GM18511 (cell line): Measurements from ENCODE around the gene GFPT2.

Source experiments
- ATAC-seq: cut with Tn5 transposase; IDR thresholded peaks from one replicate; pipeline ENCODE4 v1.9.1; 2021; ENCODE audit warnings: mild to moderate bottlenecking, moderate library complexity; ENCODE audit not compliant: unreplicated experiment

Gene GFPT2

DNA sequence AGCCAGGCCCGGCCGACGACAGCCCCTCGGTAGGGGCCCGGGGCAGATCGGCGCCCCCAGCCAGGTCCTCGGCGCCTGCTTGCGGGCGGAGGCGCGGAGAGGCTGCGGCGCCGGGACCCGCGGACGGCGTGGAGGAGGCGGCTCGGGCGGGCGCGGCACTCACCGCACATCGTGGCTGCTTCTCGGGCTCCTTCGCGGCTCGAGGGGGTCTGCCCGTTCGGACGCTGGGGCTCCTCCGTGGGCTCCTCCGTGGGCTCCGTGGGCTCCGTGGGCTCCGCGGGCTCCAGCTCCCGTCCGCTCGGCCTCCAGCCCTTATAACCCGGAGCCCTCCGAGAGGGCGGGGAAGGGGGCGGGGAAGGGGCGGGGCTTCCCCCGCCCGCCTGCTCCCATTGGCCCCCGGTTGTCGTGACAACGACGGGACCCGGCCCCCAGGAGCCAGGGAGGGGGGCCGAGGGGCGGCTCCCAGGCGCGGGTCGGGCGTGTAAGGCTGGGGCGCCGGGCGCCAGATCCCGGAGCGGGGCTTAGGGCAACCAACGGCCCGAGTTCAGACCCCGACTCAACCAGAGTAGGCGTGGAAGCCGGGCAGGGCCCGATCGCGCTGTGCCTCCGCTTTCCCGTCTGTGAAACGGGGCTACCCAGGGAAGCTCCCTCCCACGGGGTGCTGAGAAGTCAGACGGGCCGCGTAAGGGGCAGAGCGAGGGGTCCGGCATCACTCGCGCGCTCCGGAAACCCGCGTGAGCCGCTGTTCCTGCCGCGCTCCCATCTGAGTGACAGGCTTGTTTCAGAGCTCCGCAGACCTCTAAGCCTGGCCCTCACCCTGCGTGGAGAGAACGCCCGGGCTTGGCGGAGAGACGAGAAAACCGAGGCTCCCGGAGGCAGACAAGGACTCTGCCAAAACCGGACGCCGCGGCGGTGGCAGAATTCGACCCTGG is at the start of gene GFPT2:
Gene GFPT2 (minus strand): TSS at position 289 of the 932 bp plus-strand sequence. CDS start 119 bp downstream, at position 170.
- peak; percentile 70 for ATAC-seq

DNA sequence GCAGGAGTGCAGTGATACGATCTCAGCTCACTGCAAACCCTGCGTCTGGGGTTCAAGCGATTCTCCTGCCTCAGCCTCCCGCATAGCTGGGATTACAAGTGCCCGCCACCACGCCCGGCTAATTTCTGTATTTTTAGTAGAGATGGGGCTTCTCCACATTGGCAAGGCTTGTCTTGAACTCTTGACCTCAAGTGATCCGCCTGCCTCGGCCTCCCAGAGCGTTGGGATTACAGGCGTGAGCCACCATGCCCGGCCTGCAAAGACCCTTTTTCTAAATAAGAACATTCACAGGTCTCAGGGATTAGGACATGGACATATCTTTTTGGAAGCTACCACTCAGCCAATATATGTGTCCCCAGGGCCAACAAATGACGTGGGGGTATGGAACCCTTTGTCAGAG is 49.6 kb upstream of the GFPT2 start:
- no peak for ATAC-seq

DNA sequence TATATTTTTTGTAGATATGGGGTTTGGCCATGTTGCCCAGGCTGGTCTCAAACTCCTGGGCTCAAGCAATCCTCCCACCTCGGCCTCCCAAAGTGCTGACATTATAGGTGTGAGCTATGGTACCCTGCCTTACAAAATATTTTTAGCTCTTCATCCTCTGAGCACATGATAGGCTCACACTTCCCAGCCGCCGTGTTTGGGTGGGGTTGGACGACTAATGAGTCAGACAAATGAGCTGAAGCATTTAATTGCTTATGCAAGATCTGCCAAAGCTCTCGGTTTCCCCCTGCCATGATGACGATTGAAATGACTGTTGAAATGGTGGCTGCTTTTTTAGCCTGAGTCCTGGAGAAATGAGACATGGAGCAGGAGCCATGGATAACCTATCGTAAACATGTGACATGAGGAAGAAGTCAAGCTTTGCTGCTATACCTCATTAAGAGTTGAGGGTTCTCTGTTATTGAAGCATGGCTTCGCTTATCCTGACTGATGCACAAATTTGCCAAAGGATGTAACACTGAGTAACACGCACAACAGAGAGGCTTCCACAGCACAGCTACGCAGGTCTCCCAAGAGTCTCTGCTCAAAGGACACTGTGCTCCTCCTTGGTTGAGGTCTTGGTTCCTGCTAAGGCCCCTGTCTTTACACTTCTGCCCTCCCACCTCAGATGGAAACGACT is 48.2 kb upstream of the GFPT2 start:
- no peak for ATAC-seq

DNA sequence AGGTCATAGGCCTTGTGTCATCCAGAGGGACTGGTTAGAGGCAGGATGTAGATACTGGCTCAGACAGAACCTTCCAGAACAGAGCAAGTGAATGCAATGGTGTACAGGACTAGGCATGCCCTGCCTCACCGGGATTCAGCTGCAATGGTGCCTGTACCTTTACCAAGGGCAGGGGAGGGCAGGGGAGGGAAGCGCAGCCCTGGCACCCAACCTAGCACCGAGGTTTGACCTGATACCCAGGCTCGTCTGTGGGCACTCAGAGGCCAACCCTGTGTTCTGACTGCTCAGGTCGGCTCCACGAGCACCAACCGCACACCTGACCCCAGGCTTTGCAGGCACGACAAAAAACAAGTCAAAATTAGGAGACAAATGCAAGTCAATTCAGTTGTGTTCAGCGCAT is 47.3 kb upstream of the GFPT2 start:
- no peak for ATAC-seq

DNA sequence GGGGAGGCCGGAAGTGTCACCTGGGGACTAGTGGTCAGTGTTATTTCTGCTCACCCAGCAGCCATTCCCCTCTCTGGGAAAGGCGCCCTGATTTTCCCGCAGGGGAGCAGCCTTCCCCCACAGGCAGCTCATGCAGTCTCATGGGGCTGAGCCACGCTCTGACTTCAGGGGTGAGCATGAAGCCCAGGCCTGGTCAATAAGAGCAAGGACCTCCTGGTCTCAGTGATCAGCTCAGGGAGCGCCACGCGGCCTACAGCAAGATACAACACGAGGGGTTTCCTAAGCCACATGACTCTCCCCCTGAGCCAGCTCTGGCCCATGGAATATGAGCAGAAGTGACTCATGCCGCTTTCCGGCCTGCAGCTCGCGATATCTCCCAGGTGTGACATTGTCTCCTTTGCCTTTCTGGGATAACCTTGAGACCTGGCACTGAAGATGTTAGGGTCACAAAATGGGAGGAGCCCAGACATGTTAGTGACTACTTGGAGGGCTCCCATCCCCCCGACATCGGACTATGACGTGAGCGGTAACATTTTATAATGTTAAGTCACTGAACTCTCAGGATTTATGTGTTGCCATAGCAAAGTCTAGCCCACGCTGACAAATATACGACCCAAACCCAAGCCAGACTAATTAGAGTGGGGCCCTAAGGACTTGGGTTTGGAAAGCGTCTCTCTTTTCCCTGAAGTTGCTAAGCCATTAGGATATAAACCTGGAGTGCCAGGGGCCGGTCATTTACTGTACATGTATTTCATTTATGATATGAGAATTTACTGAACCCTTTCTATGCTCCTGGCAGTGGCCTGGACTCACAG is 46.5 kb upstream of the GFPT2 start:
- ATAC-seq: no peak

DNA sequence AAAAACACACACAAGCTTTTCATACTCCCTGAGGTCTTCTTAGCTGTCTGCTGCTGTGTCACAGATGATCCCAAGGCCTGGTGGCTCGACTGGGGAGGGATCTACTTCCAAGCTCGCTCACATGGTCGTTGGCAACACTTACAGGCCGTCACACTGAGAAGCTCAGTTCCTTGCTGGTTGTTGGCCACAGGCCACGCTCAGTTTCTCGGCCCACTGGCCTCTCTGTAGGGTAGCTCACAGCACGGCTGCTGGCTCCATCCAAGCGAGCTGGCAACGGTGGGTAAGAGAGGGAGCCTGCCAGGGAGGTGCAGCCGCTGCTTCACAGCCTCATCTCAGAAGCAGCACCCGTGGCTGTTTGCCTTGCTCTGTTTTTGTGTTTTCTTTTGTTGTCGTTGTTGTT is 43.8 kb upstream of the GFPT2 start:
- ATAC-seq: no peak

DNA sequence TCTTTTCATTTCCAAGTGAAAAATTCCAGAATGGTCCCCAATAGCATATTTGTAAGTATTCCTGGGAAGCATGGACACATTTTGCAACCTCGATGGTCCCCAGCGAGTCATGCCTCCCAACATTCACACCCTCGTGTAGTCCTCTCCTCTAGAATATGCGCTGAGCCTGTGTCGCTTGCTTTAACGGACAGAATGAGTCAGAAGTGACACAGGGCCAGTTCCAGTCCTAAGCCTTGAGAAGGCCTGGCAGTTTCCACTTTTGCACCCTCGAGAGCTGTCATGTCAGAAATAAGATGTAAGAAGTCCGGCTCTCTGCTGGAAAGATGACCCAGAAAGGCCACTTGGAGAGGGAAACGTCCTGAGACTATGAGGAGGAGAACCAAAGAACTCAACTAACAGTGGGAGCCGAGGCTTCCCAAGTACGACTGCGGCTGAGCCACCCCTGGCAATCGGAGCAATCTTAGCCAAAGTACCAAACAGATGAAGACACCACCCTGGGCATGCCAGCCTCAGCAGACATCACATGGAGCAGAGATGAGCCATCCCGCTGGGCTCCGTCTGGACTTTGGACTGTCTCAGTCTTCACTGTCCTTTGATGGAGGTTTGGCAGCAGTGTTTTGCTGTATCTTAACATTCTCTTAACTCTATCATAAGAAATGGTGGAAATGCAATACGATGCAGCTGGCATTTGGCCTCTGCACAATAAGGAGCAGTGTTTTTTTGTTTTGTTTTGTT is 42.6 kb upstream of the GFPT2 start:
- no peak for ATAC-seq

DNA sequence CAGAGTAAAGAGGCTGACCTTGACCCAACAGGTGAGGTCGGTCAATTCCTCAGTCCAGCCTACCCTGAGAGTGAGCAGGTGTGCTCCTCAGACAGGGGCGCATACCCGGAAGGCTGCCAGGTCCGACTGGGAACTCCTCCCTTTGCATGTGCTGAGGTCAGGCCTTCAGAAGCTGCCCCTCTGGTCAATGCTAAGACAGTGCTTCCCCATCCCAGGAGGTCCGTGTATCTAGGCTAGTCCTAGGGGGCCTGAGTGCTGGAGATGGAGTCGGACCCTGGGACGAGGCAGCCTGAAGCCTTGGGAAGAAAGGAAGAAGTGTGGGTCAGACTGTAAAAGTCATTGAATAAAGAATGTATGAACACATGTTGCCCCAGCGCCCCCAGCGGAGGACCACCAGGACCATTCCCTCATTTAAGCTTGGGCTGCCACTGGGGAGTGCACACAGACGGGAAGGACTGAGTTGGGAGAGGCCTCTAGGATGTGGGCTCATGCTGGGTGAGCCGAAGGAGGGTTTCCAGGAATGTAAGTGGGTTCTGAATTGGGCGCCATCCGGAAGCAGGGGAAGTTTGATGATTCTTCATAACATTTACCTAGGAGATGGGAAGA is 41.0 kb upstream of the GFPT2 start:
- ATAC-seq: no peak

DNA sequence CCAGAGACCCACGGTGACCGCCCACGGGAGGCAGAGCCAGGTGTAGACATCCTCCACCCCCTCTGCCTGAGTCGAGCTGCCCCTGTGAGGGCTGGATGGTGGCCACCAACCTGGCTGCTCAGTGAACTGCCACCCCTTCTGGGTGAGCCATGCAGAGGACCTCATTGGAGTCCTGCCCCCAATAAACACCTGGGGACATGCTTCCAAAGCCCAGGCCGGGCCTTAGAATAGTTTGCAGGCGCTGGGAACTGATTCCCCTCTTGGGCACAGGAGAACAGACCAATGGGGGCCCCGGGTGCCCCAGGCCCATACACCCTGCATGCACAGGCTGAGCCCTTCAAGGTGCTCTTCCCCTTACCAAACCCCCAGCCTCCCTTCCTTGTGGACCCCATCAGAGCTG is 38.1 kb upstream of the GFPT2 start:
- ATAC-seq: no peak

DNA sequence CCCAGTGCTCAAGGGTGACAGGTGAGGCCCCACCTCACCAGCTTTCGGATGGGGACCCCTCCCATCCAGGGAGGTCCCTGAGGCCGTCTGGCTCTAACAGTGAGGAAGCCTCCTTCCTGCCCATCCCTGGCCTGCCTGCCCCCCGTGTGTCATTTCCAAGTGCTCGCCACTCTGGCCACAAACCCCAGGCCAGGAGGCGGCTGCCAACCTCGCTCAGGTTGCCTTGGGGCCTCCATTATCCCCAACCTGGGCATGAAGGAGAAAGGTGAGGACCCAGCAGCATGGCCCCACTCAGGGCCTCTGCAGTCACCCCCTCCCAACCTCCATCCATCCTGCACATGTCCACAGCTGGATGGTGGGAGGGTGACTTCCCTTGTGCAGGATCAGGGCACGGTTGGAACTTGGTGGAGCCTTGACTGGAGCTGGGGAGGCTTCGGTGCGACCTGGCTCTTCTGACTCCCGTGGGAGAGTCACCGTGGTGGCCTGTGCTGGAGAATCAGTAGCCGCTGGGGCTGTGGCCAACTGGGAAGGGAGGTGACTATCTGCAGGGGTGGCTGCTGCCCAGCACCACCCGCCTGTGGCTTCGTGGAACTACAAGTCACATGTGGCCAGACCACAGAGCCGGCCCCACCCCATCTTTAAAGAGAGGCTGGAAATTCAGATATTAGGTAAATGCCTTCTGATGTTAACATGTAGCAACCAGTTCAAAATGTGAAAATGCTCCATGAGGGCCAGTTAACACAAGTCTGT is 37.5 kb upstream of the GFPT2 start:
- no peak for ATAC-seq

DNA sequence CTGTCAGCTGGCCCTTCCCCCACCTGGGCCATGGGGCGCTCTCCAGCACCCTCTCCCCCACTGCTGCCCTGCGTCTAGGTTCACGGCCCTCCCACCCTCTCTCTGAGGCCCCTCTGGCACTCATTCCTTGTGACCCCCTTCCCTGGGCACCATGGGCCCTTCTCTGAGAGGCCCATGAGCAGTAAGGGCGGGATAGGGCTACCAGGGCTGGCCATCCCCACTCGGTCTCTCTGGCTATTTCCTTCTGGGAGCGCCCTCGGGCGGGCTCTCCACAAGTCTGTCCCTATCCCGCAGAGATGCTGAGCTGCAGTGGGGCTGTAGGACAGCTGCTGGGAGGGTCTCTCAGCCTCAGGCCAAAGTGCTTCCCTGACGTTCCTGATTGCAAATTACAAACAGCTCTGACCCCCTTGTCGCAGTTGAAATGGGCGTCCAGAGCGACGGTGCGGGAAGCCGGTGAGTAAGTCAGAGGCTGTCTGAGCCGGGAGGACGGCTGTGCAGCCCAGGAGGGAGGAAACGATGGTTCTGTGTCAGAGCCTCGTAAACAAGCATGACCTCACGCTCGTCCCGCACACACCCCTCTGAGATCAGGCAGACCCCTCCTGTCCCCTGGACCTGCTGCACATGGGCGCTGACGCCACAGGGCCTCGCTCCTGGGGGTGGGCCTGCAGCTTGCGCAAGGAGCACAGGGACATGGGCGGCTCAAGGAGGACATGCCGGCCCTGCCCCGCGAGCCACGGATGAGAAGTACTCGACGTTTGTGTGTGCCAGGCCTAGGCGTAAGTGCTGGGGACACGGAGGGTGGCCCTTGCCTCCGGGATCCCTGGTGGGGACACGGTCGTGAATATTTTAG is 36.3 kb upstream of the GFPT2 start:
- no peak for ATAC-seq

DNA sequence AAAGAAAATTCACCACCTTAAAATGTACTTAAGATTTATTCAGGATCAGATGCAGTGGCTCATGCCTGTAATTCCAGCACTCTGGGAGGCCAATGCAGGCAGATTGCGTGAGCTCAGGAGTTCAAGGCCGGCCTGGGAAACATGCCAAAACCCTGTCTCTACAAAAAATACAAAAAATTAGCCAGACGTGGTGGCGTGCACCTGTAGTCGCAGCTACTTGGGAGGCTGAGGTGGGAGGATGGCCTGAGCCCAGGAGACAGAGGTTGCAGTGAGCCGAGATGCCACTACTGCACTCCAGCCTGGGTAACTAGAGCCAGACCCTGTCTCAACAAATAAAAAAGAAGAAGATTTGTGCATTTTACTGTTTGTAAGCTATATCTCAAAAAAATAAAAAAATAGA is 34.7 kb upstream of the GFPT2 start:
- ATAC-seq: no peak

DNA sequence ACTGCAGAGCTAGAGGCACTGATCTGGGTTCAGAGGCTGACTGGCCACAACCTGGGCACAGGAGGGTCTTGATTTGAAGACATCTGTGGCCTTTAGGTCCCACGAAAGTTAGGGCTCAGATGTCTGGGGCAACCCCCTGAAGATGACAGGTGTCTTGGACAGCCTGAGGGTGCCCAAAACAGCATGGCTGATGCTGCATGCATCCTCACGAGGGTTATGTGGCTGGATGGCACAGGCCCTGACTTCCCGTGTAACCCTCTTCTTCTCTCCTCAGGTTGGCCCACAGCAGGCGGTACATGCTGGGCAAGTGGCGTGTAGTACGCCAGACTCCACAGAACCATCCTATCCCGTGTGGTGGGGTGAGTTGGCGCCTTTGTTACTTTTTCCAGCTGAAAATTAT is 29.8 kb upstream of the GFPT2 start:
- no peak for ATAC-seq

DNA sequence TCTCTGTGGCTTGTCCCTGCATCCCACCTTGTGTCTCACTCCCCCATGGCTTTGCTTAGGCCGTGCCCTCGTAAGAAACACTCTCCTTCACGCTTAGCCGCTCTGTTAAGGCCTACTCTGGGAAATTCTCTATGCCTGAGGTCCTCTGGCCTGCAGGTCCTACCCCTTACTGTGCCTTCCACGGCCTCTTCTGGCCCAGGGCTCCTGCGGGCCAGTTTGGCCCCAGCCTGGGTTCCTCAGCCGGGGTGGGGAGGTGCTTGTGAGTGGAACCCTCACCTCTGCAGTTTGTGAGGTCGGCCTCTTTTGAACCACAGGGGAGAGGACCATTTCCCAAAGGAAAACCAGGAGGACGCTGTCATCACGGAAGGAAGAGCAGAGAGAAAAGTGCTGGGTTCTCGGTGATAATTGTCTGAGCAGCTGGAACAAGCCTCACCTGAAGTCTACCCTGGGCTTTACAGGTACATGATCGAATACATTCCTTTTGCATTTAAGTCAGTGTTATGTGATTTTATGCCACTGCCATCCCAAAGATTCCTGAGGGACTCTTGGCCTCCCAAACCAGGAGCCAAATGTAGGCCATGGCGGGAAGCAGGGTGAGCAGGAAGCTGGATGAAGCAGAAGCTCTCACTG is 28.8 kb upstream of the GFPT2 start:
- no peak for ATAC-seq

DNA sequence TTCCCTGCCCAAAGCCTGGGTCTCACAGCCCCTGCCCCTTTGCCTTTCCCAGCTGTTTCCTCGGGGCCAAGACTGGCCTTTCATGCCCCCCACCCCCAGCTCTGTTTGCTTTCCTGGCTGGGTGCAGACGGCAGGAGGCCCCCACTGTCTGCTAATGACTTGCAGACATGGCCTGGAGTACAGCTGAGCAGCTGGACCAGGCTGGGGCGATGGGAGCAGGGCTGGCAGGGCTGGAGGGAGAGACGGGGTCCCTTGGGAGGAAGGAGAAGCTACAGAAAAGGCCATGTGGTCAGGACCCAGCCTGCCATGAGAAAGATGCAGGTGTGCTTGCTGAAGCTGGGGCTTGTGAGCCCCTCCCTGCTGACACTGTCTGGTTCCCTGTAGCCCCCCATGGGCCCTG is 28.3 kb upstream of the GFPT2 start:
- ATAC-seq: no peak

DNA sequence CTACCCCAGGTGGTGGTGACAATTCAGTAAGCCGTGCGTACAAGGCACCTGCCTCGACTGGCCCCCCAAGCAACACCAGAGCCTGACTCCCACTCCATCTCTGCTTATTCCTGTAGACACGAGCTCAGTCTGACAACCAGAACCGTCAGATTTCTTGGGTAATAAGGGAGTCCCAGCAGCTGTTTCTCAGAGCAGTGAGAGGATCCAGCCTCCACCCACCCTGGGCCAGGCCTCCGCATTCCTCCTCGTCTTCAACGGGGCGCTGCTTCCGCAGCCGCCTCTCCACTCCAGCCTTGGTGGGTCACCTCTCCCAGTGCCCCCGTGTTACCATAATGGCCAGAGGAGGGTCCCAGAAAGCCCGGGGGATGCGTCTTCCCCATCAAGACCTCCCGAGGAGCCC is 27.7 kb upstream of the GFPT2 start:
- ATAC-seq: no peak

DNA sequence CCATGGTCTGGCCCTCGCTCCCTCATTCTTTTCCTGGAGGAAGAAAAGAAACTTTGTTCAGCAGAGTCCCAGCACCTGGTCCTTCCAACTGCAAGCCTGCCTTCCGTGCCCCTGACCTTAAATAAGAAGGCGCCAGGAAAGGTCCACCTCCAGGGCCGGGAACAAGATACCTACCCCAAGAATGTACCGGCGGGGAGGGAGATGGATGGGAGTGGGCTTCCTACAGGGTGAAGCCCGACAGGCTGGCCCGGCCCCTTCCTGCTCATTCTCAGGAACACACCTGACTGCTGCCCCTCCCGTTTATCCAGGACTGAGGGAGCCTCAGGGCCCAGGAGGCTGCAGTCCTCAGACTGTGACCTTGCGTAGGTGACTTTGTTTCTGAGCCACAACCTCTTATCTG is 27.3 kb upstream of the GFPT2 start:
- no peak for ATAC-seq

DNA sequence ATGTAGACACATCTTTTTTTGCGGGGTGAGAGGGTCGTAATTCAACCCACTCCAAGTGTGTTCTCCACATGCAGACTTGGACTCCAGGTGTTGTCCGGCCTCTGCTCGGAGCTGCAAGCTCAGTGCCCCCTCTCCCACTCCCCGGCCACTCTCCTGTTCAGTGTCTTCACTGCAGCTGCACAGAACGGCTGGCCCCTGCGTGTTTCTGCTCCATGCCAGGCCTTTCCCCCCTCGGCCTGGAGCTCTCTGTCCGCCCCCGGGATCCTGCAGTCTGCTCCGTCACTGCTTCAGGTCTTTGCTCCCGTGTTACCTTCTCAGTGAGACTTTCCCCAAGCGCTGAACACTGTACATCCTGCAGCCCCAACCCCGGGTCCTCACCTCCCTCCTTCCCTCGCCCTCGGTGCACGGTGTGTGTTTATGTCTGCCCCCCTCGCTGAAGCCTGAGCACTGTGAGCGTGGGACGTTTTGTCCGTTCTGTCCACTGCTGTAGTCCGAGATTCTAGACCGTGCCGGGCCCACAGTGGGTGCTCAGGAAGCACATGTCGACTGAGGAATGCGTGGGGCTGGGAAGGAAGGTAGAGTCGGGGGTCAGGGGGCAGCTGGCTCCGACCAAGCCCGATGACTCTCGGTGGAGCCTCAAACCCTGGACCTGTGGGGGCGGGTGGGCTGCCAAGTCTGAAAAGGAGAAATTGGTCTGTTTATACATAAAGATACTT is 26.4 kb upstream of the GFPT2 start:
- no peak for ATAC-seq
